Frontal cortex (tissue), 4 donors: ENCODE results near the gene TMEM151B. TPM values are rescaled to one million over a fixed set of nuclear protein-coding genes. Genes with fewer than 3 reads are reported as not detected.
A peak's percentile ranks its signal among the peaks of the same experiment; 100 is the strongest.

Experiments
- DNase-seq, 2 donors: peaks; one replicate each; pipeline ENCODE4 v3.0.0; 2012; ENCODE audit warnings: low spot score in 2 of 2
- FAIRE-seq: peaks from 2 replicates; lab custom pipeline; 2012; peaks lifted over from hg19 to GRCh38; lab: Jason Lieb, UNC
- total RNA-seq: library from RNA; depleted of rRNA; stranded (reverse); fragments of >200 nt; gene quantifications from one replicate; pipeline ENCODE4 v1.2.3, GENCODE V29; 2014
- donor health status: control.
- donor health status: control.
- donor health status: control.

Gene TMEM151B
- 45.7 TPM for total RNA-seq

- FAIRE-seq: no peak
- no peak for DNase-seq
These were observed at the start of gene TMEM151B for GRCh38 chr6:44269921-44270525. TMEM151B (plus strand) TSS chr6:44270450; CDS start chr6:44270743, 293 bp downstream.

- no peak for DNase-seq
- FAIRE-seq: no peak
These were observed 49.3 kb upstream of the TMEM151B start for GRCh38 chr6:44220913-44221290.

- FAIRE-seq: no peak
These were observed 48.8 kb upstream of the TMEM151B start for GRCh38 chr6:44221291-44221960.

GRCh38 chr6:44221961-44222335, 48.3 kb upstream of the TMEM151B start:
- DNase-seq (peak in 1 of 2 donors; percentile 31), FAIRE-seq (no peak)

More at GRCh38 chr6:44221291-44221960, 48.8 kb upstream of the TMEM151B start:
- DNase-seq: peak; percentile 67 to 71

DNA sequence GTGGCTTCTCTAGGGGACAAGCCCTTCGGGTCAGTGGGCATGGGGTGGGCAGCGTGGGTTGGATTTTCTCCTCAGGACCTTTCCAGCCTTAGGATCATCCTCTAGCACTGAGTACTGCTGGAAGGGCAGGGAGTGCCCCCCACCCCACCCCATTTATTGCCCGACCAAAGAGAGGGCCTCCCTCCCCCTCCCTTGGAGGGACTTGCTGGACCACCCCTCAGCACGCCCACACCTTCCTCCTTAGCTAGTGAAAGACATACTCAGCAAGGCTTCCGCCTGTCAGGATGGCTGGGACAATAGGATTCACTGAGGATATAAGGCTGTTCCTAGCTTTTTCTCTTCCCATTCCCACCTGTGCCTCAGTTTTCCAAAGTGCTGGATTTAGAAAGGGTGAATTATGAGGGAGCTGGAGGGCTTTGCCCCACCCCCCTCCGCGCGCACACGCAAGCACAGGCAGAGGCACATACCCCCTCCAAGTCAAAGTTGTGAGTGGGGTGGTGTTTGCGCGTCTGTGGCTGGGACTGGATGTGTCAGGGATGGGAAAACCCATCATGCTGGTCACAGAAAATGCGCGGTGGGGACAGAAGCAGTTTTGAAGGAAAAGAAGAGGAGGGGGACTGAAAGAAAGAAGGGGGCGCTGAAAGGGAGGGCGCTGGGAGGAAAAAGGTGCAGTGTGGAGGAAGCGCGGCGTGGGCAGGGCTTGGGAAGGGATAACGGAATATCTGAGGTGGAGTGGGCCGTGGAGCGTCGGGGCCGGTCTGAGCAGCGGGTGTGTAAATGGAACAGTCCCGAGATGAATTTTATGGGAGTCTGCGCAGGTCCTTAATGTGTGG, 47.5 kb upstream of the TMEM151B start:
- DNase-seq: peak in 1 of 2 donors; percentile 41
- FAIRE-seq: no peak

- DNase-seq (peak; percentile 88 to 89), FAIRE-seq (no peak)
These were observed 46.8 kb upstream of the TMEM151B start, which contains the start of gene SLC29A1 for GRCh38 chr6:44223319-44224028. SLC29A1 (plus strand) TSS chr6:44223595; CDS start chr6:44227314, 3,719 bp downstream.

DNA sequence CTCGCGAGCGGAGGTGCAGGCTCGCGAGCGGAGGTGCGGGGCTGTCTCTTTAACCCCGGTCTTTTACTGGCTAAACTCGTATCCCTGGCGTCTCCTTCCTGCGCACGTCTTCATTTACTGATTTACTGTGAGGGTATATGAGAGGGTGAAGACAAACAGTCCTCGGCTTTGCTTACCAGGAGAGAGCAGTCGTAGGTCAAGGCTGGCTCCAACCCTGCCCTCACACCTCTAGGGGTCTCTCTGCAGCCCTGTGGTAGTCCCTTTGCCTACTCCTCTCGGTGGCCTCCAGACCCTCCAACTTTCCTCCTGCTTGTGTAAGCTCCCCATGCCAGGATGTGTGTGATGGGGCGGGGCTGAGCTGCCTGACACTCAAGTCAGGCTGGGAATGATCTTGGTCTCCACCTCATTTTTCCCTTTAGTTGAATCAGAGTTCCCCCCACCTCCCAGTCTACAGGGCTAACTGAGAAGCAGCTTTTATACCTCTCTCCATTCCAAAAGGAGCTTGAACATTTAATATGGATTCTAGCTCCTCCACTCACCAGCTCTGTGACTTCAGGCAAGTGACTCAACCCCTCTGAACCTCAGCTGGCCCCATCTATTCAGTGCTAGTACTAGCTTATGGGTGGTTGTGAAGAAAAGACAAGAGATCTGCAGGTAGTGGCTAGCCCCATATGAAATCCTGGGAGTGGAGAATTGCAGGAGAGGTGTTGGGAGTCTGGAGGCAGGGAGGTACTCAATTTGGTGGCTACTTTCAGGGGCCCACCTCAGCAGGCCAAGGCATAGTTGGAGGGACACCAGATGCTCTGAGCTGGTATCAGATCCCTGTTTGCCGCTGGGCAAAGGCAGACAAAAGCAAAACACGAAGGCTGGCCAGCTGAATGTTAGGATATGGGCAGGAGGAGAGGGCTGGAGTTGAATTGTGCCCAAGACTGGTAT, 46.0 kb upstream of the TMEM151B start:
- peak in 1 of 2 donors; percentile 28 for DNase-seq

DNA sequence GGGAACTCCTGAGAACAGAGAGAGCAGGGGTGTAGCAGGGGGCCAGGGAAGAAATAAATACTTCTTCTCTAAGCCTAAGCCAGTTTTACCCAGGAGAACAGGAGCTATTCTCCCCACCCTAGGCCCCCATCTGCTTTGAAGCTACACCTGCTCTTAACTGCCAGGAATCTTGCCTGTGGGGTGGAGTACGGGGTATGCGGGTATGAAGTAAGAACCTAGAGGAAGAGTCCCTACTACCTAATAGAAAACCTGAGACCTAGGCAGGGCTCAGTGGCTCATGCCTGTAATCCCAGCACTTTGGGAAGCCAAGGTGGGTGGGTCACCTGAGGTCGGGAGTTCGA, 45.3 kb upstream of the TMEM151B start:
- FAIRE-seq (no peak), DNase-seq (peak in 1 of 2 donors; percentile 17)

More for the DNA sequence above, 46.0 kb upstream of the TMEM151B start:
- FAIRE-seq: no peak

- DNase-seq (peak in 1 of 2 donors; percentile 9), FAIRE-seq (no peak)
These were observed 44.5 kb upstream of the TMEM151B start for GRCh38 chr6:44225579-44226325.

GRCh38 chr6:44226368-44227147, 43.7 kb upstream of the TMEM151B start:
- DNase-seq: peak in 1 of 2 donors; percentile 24
- no peak for FAIRE-seq

DNA sequence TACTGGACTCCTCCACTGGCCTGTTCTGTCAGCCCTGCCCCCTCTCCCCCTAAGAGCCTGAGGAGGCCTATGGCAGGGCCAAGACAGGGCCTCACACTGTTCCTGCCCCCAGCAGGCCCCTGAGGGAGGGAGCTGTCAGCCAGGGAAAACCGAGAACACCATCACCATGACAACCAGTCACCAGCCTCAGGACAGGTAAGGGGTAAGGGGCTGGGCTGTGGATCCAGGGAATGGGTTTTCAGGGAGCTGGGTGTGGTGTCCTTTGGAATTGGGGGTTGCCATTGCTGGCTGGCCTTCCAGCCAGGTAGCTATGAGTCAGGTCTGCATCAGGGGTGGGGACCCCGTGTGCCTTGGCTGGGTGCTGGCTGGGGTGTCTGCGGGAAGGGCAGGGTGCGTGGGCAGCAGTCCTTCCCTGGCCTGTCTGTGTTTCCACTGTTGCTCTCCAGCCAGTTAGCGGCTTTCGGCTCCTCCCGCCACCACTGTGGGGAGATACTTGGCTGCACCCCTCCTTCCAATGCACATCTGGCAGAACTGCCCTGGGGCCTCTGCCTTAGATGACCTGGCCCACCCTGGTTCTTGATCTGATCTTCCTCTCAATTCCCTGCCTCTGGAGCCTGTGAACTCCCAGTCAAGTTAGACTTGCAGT, 43.0 kb upstream of the TMEM151B start:
- peak in 1 of 2 donors; percentile 18 for DNase-seq
- FAIRE-seq: no peak

- FAIRE-seq (no peak), DNase-seq (peak in 1 of 2 donors; percentile 4)
These were observed 42.2 kb upstream of the TMEM151B start for GRCh38 chr6:44228031-44228430.

DNA sequence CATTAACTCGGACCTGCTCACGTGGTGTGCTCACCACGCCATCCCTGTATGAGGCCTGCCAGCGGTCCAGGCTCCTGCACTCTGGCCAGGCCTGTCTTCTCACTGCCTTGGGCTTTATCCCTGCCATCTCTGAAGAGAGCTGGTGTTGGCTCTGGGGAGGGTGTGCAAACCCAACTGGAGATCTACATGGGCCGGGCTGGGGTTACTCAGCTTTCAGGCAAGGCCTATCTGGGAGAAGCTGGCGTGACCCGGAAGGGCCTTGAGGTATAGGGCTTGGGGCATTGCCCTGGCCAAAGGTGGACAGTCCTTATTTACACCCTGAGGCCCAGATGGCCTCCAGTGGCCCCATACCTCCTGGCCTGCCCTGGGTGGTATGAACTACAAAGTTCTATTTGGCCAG, 41.8 kb upstream of the TMEM151B start:
- no peak for FAIRE-seq

DNA sequence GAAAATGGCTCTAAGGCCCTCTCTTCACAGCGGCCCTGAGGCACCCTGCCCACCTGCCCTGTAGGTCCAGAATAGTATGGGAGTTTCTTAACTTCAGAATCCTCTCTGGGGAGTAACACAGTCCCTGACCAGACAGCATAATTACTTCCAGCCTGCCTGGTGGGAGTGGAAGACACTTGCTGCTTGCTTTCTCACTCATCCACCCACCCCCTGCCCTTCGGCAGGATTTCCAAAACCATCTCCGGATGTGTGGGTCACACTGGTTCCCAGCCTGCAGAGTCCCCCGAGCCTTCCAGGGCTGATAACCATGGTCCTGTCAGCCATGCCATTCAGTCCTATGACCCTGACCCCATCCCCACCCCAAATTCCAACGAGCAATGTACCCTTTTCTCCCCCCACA, 41.4 kb upstream of the TMEM151B start:
- DNase-seq (no peak), FAIRE-seq (no peak)

More for the DNA sequence above, 41.8 kb upstream of the TMEM151B start:
- DNase-seq: peak in 1 of 2 donors; percentile 5

DNA sequence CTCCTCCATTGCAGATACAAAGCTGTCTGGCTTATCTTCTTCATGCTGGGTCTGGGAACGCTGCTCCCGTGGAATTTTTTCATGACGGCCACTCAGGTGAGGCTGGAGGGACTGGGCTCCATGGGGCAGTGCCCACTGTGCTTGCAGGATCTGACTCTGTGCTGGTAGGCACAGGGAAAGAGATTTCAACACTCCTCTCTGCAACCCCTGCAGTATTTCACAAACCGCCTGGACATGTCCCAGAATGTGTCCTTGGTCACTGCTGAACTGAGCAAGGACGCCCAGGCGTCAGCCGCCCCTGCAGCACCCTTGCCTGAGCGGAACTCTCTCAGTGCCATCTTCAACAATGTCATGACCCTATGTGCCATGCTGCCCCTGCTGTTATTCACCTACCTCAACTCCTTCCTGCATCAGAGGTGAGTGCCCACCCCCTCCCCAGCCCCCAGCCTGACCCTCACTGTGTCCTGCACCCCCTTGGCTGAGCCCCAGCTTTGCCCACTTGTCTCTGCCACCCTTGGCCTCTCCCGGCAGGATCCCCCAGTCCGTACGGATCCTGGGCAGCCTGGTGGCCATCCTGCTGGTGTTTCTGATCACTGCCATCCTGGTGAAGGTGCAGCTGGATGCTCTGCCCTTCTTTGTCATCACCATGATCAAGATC, 40.7 kb upstream of the TMEM151B start:
- DNase-seq (peak in 1 of 2 donors; percentile 14), FAIRE-seq (no peak)

DNA sequence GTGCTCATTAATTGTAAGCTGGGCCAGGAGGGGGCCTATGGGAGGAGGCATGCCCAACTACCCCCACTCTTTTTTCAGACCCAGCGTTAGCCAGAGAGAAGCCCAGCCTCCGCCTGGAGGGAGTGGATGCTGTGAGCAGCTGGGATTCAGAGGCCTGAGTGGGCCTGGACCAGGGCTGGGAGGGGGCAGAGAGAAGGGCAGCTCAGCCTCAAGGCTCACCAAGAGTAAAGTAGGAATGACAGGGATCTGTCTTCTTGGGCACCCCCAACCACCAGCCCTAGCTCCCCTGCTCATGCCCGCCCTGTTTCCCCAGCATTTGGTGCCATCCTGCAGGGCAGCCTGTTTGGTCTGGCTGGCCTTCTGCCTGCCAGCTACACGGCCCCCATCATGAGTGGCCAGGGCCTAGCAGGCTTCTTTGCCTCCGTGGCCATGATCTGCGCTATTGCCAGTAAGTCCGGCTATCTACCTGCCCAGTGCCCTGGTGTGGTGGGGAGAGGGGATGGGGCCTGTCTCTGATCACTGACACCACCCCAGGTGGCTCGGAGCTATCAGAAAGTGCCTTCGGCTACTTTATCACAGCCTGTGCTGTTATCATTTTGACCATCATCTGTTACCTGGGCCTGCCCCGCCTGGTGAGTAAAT, 40.1 kb upstream of the TMEM151B start:
- peak in 1 of 2 donors; percentile 12 for DNase-seq
- no peak for FAIRE-seq
